ENCODE measurements around the gene UBE2D2. TPM values are rescaled to one million over a fixed set of nuclear protein-coding genes. Genes with fewer than 3 reads are reported as not detected.

The UBE2D2 gene
- total and polyA plus RNA-seq, 2 experiments from 2014 or later: 88.8 to 129 TPM

- peaks cover 95% of the 10 kb centered on the region for H3K79me2 ChIP-seq (ENCODE audit: insufficient read depth)
Observed at GRCh38 chr5:139676406-139676805, 115.3 kb downstream of the UBE2D2 start.

GRCh38 chr5:139676951-139677735, 116.0 kb downstream of the UBE2D2 start:
- no peak for DNase-seq
- peaks cover 8% of the 10 kb centered on the region for H3F3A ChIP-seq (ENCODE audit: insufficient read depth)
- no peaks in the 10 kb centered on the region for H3K9me2 ChIP-seq (ENCODE audit: insufficient read depth)
- H3K4me1 ChIP-seq (ENCODE audit: insufficient read depth): peaks cover 32% of the 10 kb centered on the region
- no peaks in the 10 kb centered on the region for H3K9me3 ChIP-seq (ENCODE audit: low read depth)
- peaks cover 5% of the 10 kb centered on the region; the same call in 1 of the 2 replicates for H3K36me3 ChIP-seq (ENCODE audit: low read depth)
- WGBS, 2 experiments (ENCODE audit: low coverage in 1 of 2, low lambda C conversion rate in 2 of 2, missing lambda C conversion rate in 2 of 2): 56 to 60% methylated on average over 18 to 29 of the region's 29 CpGs
- no peaks in the 10 kb centered on the region for H3K27me3 ChIP-seq (replicated peaks; ENCODE audit: insufficient read depth)
- H3K79me2 ChIP-seq (ENCODE audit: insufficient read depth): peaks cover 95% of the 10 kb centered on the region
- in situ Hi-C loops (cut with MboI): no loop called here
- no peak overlapping the region for H3K9ac ChIP-seq
- no peak overlapping the region for H3K4me2 ChIP-seq (ENCODE audit: unreplicated experiment)
- no peak overlapping the region for H2AFZ ChIP-seq
- H4K20me1 ChIP-seq (ENCODE audit: insufficient read depth): no peaks in the 10 kb centered on the region; the same call in 1 of the 2 replicates
- H3K4me3 ChIP-seq: no peak overlapping the region
- no peak overlapping the region for H3K27ac ChIP-seq
- TF ChIP-seq EZH2 (IDR thresholded peaks at IDR 0.05; ENCODE audit: insufficient read depth, poor library complexity, severe bottlenecking): no peak
- no peak for TF ChIP-seq EZH2phosphoT487 (IDR thresholded peaks at IDR 0.05; ENCODE audit: insufficient read depth, low read depth)

More at GRCh38 chr5:139676406-139676805, 115.3 kb downstream of the UBE2D2 start:
- Histone ChIP-seq H2AFZ (no peak overlapping the region), H3K27ac (no peak overlapping the region), H3K4me1 (ENCODE audit: insufficient read depth) (peaks cover 32% of the 10 kb centered on the region), H4K20me1 (ENCODE audit: insufficient read depth) (no peaks in the 10 kb centered on the region; the same call in 1 of the 2 replicates), H3K4me3 (no peak overlapping the region), H3K9ac (no peak overlapping the region), H3K36me3 (ENCODE audit: low read depth) (peaks cover 4% of the 10 kb centered on the region; the same call in 1 of the 2 replicates), H3K27me3 (replicated peaks; ENCODE audit: insufficient read depth) (no peaks in the 10 kb centered on the region), H3K9me2 (ENCODE audit: insufficient read depth) (no peaks in the 10 kb centered on the region), H3K9me3 (ENCODE audit: low read depth) (no peaks in the 10 kb centered on the region), H3F3A (ENCODE audit: insufficient read depth) (peaks cover 12% of the 10 kb centered on the region), H3K4me2 (ENCODE audit: unreplicated experiment) (no peak overlapping the region)
- WGBS, 2 experiments (ENCODE audit: low coverage in 1 of 2, low lambda C conversion rate in 2 of 2, missing lambda C conversion rate in 2 of 2): 87 to 100% methylated on average over 1 to 3 of the region's 3 CpGs
- no peak for DNase-seq
- no peak for TF ChIP-seq EZH2 (IDR thresholded peaks at IDR 0.05; ENCODE audit: insufficient read depth, poor library complexity, severe bottlenecking)
- TF ChIP-seq EZH2phosphoT487 (IDR thresholded peaks at IDR 0.05; ENCODE audit: insufficient read depth, low read depth): no peak
- in situ Hi-C loops (cut with MboI): no loop called here

Small RNA genes within 50 kb of the gene (small RNA-seq; reads per million reads assigned to genes)
- gene RF00019 (ENCODE audit: low read depth, low replicate concordance): not detected

Other genes with a start within 250 kb of the UBE2D2 start
- gene PAIP2, start 219.5 kb upstream of the UBE2D2 start, total RNA-seq (2014; rRNA removed; shearing (Covaris generic)): 34.8 and 62.8 TPM in 2 replicates
- 112 and 115 TPM in 2 replicates for gene PAIP2, start 219.5 kb upstream of the UBE2D2 start, polyA plus RNA-seq (2016; fragmentation: Nextera tagmentation; extraction: Ambion mirVana)
- not detected in 2 replicates for gene SLC23A1, start 178.0 kb upstream of the UBE2D2 start, total RNA-seq (2014; rRNA removed; shearing (Covaris generic))
- 0.08 TPM in 1 of 2 replicates, not detected in the other for gene SLC23A1, start 178.0 kb upstream of the UBE2D2 start, polyA plus RNA-seq (2016; fragmentation: Nextera tagmentation; extraction: Ambion mirVana)
- gene MZB1, start 171.4 kb upstream of the UBE2D2 start, total RNA-seq (2014; rRNA removed; shearing (Covaris generic)): not detected in 2 replicates
- gene MZB1, start 171.4 kb upstream of the UBE2D2 start, polyA plus RNA-seq (2016; fragmentation: Nextera tagmentation; extraction: Ambion mirVana): 0.32 TPM in 1 of 2 replicates, not detected in the other
- 1.6 and 2.3 TPM in 2 replicates for gene PROB1, start 166.2 kb upstream of the UBE2D2 start, total RNA-seq (2014; rRNA removed; shearing (Covaris generic))
- 0.55 and 0.63 TPM in 2 replicates for gene PROB1, start 166.2 kb upstream of the UBE2D2 start, polyA plus RNA-seq (2016; fragmentation: Nextera tagmentation; extraction: Ambion mirVana)
- gene SPATA24, start 157.2 kb upstream of the UBE2D2 start, total RNA-seq (2014; rRNA removed; shearing (Covaris generic)): 0.43 and 1.1 TPM in 2 replicates
- 2.1 and 4.3 TPM in 2 replicates for gene SPATA24, start 157.2 kb upstream of the UBE2D2 start, polyA plus RNA-seq (2016; fragmentation: Nextera tagmentation; extraction: Ambion mirVana)
- 9.5 and 10.9 TPM in 2 replicates for gene DNAJC18, start 121.8 kb upstream of the UBE2D2 start, total RNA-seq (2014; rRNA removed; shearing (Covaris generic))
- gene DNAJC18, start 121.8 kb upstream of the UBE2D2 start, polyA plus RNA-seq (2016; fragmentation: Nextera tagmentation; extraction: Ambion mirVana): 13.4 and 20.8 TPM in 2 replicates
- gene ECSCR, start 98.6 kb upstream of the UBE2D2 start, total RNA-seq (2014; rRNA removed; shearing (Covaris generic)): not detected in 2 replicates
- 0.41 and 0.49 TPM in 2 replicates for gene ECSCR, start 98.6 kb upstream of the UBE2D2 start, polyA plus RNA-seq (2016; fragmentation: Nextera tagmentation; extraction: Ambion mirVana)
- gene SMIM33, start 90.3 kb upstream of the UBE2D2 start, total RNA-seq (2014; rRNA removed; shearing (Covaris generic)): not detected in 2 replicates
- gene SMIM33, start 90.3 kb upstream of the UBE2D2 start, polyA plus RNA-seq (2016; fragmentation: Nextera tagmentation; extraction: Ambion mirVana): not detected in 2 replicates
- gene STING1, start 78.6 kb upstream of the UBE2D2 start, total RNA-seq (2014; rRNA removed; shearing (Covaris generic)): 75.0 and 87.8 TPM in 2 replicates
- 72.6 and 74.9 TPM in 2 replicates for gene STING1, start 78.6 kb upstream of the UBE2D2 start, polyA plus RNA-seq (2016; fragmentation: Nextera tagmentation; extraction: Ambion mirVana)
- gene CXXC5, start 87.0 kb downstream of the UBE2D2 start, total RNA-seq (2014; rRNA removed; shearing (Covaris generic)): 163 and 168 TPM in 2 replicates
- gene CXXC5, start 87.0 kb downstream of the UBE2D2 start, polyA plus RNA-seq (2016; fragmentation: Nextera tagmentation; extraction: Ambion mirVana): 81.4 and 83.7 TPM in 2 replicates
- under 0.01 TPM in 1 of 2 replicates, not detected in the other for gene PSD2, start 234.5 kb downstream of the UBE2D2 start, total RNA-seq (2014; rRNA removed; shearing (Covaris generic))
- 0.11 TPM in 1 of 2 replicates, not detected in the other for gene PSD2, start 234.5 kb downstream of the UBE2D2 start, polyA plus RNA-seq (2016; fragmentation: Nextera tagmentation; extraction: Ambion mirVana)

Data from GM23248 (cell line).